ENCODE data around the gene DLEU7.

Gene DLEU7

DNA sequence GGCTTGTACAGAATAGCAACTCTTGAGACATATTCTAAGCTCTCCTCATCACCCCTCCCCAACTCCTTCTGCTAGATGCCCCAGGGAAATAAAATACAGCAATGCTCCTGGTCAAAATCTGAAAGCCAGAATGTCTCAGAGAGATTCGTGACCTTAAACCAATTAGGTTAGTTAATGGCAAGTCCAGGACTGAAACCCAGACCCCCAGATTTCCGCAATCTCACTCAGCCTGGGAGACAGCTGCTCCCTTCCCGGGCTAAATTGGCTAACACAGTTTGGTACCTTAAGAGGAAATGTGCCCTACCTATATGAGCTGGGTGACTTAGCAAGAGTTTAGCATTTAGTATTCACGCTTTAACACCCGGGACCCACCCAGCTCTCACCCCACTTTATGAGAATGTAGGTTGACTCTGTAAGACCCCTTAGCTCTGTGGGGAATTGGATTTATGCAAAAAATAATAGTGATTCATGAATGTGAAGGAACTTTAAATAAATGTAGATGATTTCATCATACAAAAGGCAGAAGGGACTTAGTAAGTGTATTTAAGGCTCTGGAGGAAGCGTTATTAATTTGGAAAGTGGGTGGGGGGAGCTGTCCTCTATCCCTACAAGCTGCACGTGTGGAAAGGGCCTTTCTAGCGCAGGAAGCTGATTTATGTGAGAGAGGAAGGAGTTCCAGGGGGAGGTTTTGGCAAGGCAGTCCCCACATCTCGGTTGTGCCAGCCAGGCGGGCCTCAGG, 1.1 kb downstream of the DLEU7 start:
- Histone ChIP-seq H3K36me3 (no peaks in the 10 kb centered on the region), H3K9me3 (ENCODE audit: severe bottlenecking) (no peaks in the 10 kb centered on the region), H3K4me3 (ENCODE audit: low read depth, low read length) (no peak overlapping the region), H3K27ac (no peak overlapping the region), H3K27me3 (ENCODE audit: insufficient read depth, low read depth, severe bottlenecking) (no peaks in the 10 kb centered on the region)
- DNase-seq = no peak
- TF ChIP-seq, protein P1, sequence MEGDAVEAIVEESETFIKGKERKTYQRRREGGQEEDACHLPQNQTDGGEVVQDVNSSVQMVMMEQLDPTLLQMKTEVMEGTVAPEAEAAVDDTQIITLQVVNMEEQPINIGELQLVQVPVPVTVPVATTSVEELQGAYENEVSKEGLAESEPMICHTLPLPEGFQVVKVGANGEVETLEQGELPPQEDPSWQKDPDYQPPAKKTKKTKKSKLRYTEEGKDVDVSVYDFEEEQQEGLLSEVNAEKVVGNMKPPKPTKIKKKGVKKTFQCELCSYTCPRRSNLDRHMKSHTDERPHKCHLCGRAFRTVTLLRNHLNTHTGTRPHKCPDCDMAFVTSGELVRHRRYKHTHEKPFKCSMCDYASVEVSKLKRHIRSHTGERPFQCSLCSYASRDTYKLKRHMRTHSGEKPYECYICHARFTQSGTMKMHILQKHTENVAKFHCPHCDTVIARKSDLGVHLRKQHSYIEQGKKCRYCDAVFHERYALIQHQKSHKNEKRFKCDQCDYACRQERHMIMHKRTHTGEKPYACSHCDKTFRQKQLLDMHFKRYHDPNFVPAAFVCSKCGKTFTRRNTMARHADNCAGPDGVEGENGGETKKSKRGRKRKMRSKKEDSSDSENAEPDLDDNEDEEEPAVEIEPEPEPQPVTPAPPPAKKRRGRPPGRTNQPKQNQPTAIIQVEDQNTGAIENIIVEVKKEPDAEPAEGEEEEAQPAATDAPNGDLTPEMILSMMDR (IDR thresholded peaks at IDR 0.05; ENCODE audit: low read depth, low read length) = no peak

DNA sequence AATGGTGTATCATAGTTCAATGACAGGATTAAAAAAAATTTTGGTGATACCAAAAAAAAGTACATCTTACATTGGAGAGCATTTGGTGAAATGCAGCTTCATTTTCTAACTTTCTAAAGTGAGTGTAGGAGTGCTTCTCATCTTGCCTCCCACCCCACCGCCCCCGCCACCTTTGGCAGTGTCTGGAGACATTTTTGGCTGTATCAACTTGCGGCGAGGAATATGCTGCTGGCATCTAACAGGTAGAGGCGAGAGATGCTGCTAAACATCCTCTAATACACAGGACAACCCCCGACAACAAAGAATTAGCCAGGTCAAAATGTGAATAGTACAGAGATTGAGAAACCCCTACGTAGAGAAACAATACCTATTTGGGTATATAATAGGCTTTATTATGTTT, 1.7 kb downstream of the DLEU7 start:
- no peaks in the 10 kb centered on the region for H3K9me3 ChIP-seq (ENCODE audit: severe bottlenecking)
- no peaks in the 10 kb centered on the region for H3K36me3 ChIP-seq
- DNase-seq = no peak
- no peaks in the 10 kb centered on the region for H3K27me3 ChIP-seq (ENCODE audit: insufficient read depth, low read depth, severe bottlenecking)
- H3K27ac ChIP-seq = no peak overlapping the region
- no peak overlapping the region for H3K4me3 ChIP-seq (ENCODE audit: low read depth, low read length)
- TF ChIP-seq, protein P1 (IDR thresholded peaks at IDR 0.05; ENCODE audit: low read depth, low read length) = no peak

- Histone ChIP-seq H3K4me3 (ENCODE audit: low read depth, low read length) (no peak overlapping the region), H3K9me3 (ENCODE audit: severe bottlenecking) (no peaks in the 10 kb centered on the region), H3K27ac (no peak overlapping the region), H3K27me3 (ENCODE audit: insufficient read depth, low read depth, severe bottlenecking) (no peaks in the 10 kb centered on the region), H3K36me3 (no peaks in the 10 kb centered on the region)
- no peak for DNase-seq
- TF ChIP-seq, protein P1 (IDR thresholded peaks at IDR 0.05; ENCODE audit: low read depth, low read length) = no peak
Measured at GRCh38 chr13:50840284-50840683, 3.2 kb downstream of the DLEU7 start.

GRCh38 chr13:50839828-50840227, 3.7 kb downstream of the DLEU7 start:
- Histone ChIP-seq H3K4me3 (ENCODE audit: low read depth, low read length) (no peak overlapping the region), H3K27me3 (ENCODE audit: insufficient read depth, low read depth, severe bottlenecking) (no peaks in the 10 kb centered on the region), H3K27ac (no peak overlapping the region), H3K36me3 (no peaks in the 10 kb centered on the region), H3K9me3 (ENCODE audit: severe bottlenecking) (no peaks in the 10 kb centered on the region)
- DNase-seq = no peak
- TF ChIP-seq, protein P1 (IDR thresholded peaks at IDR 0.05; ENCODE audit: low read depth, low read length) = no peak

GRCh38 chr13:50838701-50839100, 4.8 kb downstream of the DLEU7 start:
- H3K27me3 ChIP-seq (ENCODE audit: insufficient read depth, low read depth, severe bottlenecking) = no peaks in the 10 kb centered on the region
- no peak overlapping the region for H3K4me3 ChIP-seq (ENCODE audit: low read depth, low read length)
- no peak for DNase-seq
- H3K27ac ChIP-seq = no peak overlapping the region
- TF ChIP-seq, protein P1 (IDR thresholded peaks at IDR 0.05; ENCODE audit: low read depth, low read length) = no peak
- no peaks in the 10 kb centered on the region for H3K36me3 ChIP-seq
- H3K9me3 ChIP-seq (ENCODE audit: severe bottlenecking) = no peaks in the 10 kb centered on the region

DNA sequence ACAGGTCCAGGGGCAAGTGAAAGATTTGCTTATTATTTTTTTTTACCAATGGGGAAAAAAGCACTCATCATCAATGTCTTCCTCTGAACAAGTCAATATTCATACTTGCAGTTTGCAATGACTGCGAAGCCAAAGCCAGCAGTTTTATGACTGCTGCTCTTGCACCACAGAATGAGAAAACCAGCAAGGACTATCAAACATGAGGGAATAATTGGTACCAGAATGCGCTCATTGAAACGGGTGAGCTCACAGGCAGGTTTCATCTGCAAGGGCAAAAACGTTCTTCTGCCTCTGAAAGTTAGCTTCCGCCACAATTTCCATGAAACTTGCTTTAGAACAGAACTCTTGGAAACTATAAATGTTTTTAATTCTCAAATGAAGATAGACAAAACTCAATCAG, 5.5 kb downstream of the DLEU7 start:
- H3K36me3 ChIP-seq = no peaks in the 10 kb centered on the region
- H3K4me3 ChIP-seq (ENCODE audit: low read depth, low read length) = no peak overlapping the region
- TF ChIP-seq, protein P1 (IDR thresholded peaks at IDR 0.05; ENCODE audit: low read depth, low read length) = no peak
- DNase-seq = no peak
- H3K27ac ChIP-seq = no peak overlapping the region
- no peaks in the 10 kb centered on the region for H3K9me3 ChIP-seq (ENCODE audit: severe bottlenecking)
- H3K27me3 ChIP-seq (ENCODE audit: insufficient read depth, low read depth, severe bottlenecking) = no peaks in the 10 kb centered on the region

All from WERI-Rb-1 (cell line).